Urinary bladder (tissue), 4 donors: Measurements from ENCODE around the gene EPN3. TPM values are rescaled to one million over a fixed set of nuclear protein-coding genes. Genes with fewer than 3 reads are reported as not detected.

Source experiments
- DNase-seq: peaks from one replicate; pipeline ENCODE4 v3.0.0-alpha.2; 2015; ENCODE audit errors: extremely low spot score
- H3K27ac ChIP-seq: one replicate; pipeline ENCODE4 v1.5.1; 2013; ENCODE audit warnings: low read depth, mild to moderate bottlenecking, moderate library complexity
- H3K36me3 ChIP-seq: one replicate; pipeline ENCODE4 v1.6.1; 2013; ENCODE audit warnings: mild to moderate bottlenecking, moderate library complexity; ENCODE audit not compliant: insufficient read depth
- H3K4me1 ChIP-seq: one replicate; pipeline ENCODE4 v1.6.1; 2013; ENCODE audit warnings: mild to moderate bottlenecking, moderate library complexity; ENCODE audit not compliant: insufficient read depth
- H3K4me3 ChIP-seq: one replicate; pipeline ENCODE4 v1.5.1; 2013; ENCODE audit warnings: low read depth, low read length
- WGBS: extraction: QIAGEN DNeasy Blood & Tissue Kit; methylation state at CpG from one replicate; pipeline ENCODE4 v1.1.7; 2013; 5-methylcytosine and 5-hydroxymethylcytosine counted together
- polyA plus RNA-seq: library from polyadenylated mRNA; stranded (reverse); fragments of 200-250 nt; gene quantifications from one replicate; pipeline ENCODE4 v1.2.3, GENCODE V29; 2013
- total RNA-seq: library from RNA; depleted of rRNA; stranded (reverse); fragments of >200 nt; gene quantifications from one replicate; pipeline ENCODE4 v1.2.3, GENCODE V29; 2014
- donor health status: healthy with polysubstance abuse.
- donor health status: healthy.

The EPN3 gene
- total and polyA plus RNA-seq, 2 donors: 4.4 to 5.6 TPM

- Histone ChIP-seq H3K36me3 (no peaks in the 10 kb centered on the region), H3K27ac (no peak overlapping the region), H3K4me1 (no peaks in the 10 kb centered on the region), H3K4me3 (no peak overlapping the region)
- WGBS: 98% methylated on average over 2 of the region's 2 CpGs
- DNase-seq: no peak
Measured at GRCh38 chr17:50499721-50500120, 32.8 kb upstream of the EPN3 start.

GRCh38 chr17:50501054-50501453 is 31.5 kb upstream of the EPN3 start:
- DNase-seq: no peak
- Histone ChIP-seq H3K4me1 (no peaks in the 10 kb centered on the region), H3K27ac (no peak overlapping the region), H3K36me3 (no peaks in the 10 kb centered on the region), H3K4me3 (no peak overlapping the region)
- 41% methylated on average over 5 of the region's 5 CpGs for whole genome bisulfite sequencing

GRCh38 chr17:50502301-50502990 is 30.1 kb upstream of the EPN3 start:
- no peaks in the 10 kb centered on the region for H3K36me3 ChIP-seq
- no peak for DNase-seq
- H3K4me1 ChIP-seq: no peaks in the 10 kb centered on the region
- H3K27ac ChIP-seq: no peak overlapping the region
- 90% methylated on average over 9 of the region's 9 CpGs for WGBS
- no peak overlapping the region for H3K4me3 ChIP-seq

- no peak for DNase-seq
- no peak overlapping the region for H3K27ac ChIP-seq
- H3K4me1 ChIP-seq: no peaks in the 10 kb centered on the region
- no peaks in the 10 kb centered on the region for H3K36me3 ChIP-seq
- no peak overlapping the region for H3K4me3 ChIP-seq
- 64% methylated on average over 7 of the region's 7 CpGs for WGBS
Measured at GRCh38 chr17:50505591-50506130, 26.9 kb upstream of the EPN3 start.

GRCh38 chr17:50506298-50506697 is 26.2 kb upstream of the EPN3 start:
- Histone ChIP-seq H3K4me3 (no peak overlapping the region), H3K27ac (no peak overlapping the region), H3K4me1 (no peaks in the 10 kb centered on the region), H3K36me3 (no peaks in the 10 kb centered on the region)
- WGBS: 75% methylated on average over 7 of the region's 7 CpGs
- no peak for DNase-seq

- 9% methylated on average over 66 of the region's 66 CpGs for WGBS
- Histone ChIP-seq H3K4me3 (peak within 1 kb of the TSS; percentile 51), H3K4me1 (no peaks in the 10 kb centered on the region), H3K36me3 (no peaks in the 10 kb centered on the region), H3K27ac (peak within 1 kb of the TSS; percentile 55)
- no peak for DNase-seq
Measured at GRCh38 chr17:50507871-50508572, 24.5 kb upstream of the EPN3 start, which contains the start of gene MYCBPAP. Gene MYCBPAP, plus strand, starts transcription at chr17:50508439. Its CDS starts 236 bp downstream, at chr17:50508675.

- WGBS: 34% methylated on average over 32 of the region's 32 CpGs
- DNase-seq: no peak
- Histone ChIP-seq H3K4me1 (no peaks in the 10 kb centered on the region), H3K36me3 (no peaks in the 10 kb centered on the region), H3K27ac (peak overlapping the region; percentile 55), H3K4me3 (peak overlapping the region; percentile 51)
Measured at GRCh38 chr17:50508573-50509460, 23.7 kb upstream of the EPN3 start.

- H3K4me1 ChIP-seq: no peaks in the 10 kb centered on the region
- 49% methylated on average over 3 of the region's 3 CpGs for WGBS
- no peak for DNase-seq
- no peak overlapping the region for H3K4me3 ChIP-seq
- H3K36me3 ChIP-seq: no peaks in the 10 kb centered on the region
- H3K27ac ChIP-seq: peak overlapping the region; percentile 63
Measured at GRCh38 chr17:50511058-50511457, 21.5 kb upstream of the EPN3 start.

GRCh38 chr17:50513495-50513894 is 19.0 kb upstream of the EPN3 start:
- 61% methylated on average over 4 of the region's 4 CpGs for WGBS
- Histone ChIP-seq H3K4me1 (no peaks in the 10 kb centered on the region), H3K36me3 (no peaks in the 10 kb centered on the region), H3K4me3 (no peak overlapping the region), H3K27ac (no peak overlapping the region)
- DNase-seq: no peak

GRCh38 chr17:50514388-50514787 is 18.1 kb upstream of the EPN3 start:
- no peak for DNase-seq
- Histone ChIP-seq H3K4me1 (no peaks in the 10 kb centered on the region), H3K36me3 (no peaks in the 10 kb centered on the region), H3K4me3 (no peak overlapping the region), H3K27ac (no peak overlapping the region)
- 63% methylated on average over 3 of the region's 3 CpGs for WGBS

- no peak for DNase-seq
- Histone ChIP-seq H3K27ac (no peak overlapping the region), H3K4me3 (no peak overlapping the region), H3K4me1 (no peaks in the 10 kb centered on the region), H3K36me3 (no peaks in the 10 kb centered on the region)
- 65% methylated on average over 6 of the region's 6 CpGs for WGBS
Measured at GRCh38 chr17:50514936-50515702, 17.4 kb upstream of the EPN3 start.

- Histone ChIP-seq H3K36me3 (no peaks in the 10 kb centered on the region), H3K4me3 (no peak overlapping the region), H3K4me1 (no peaks in the 10 kb centered on the region), H3K27ac (no peak overlapping the region)
- 88% methylated on average over 4 of the region's 4 CpGs for WGBS
- no peak for DNase-seq
Measured at GRCh38 chr17:50517011-50517410, 15.5 kb upstream of the EPN3 start.
